Cardiac septum (tissue), 1 donor: Measurements from ENCODE around the gene CDR2. TPM values are rescaled to one million over a fixed set of nuclear protein-coding genes. Genes with fewer than 3 reads are reported as not detected.
"Not testable (repeated sequence)": the region's sequence is repeated elsewhere in the genome, so short reads cannot be mapped to it uniquely, and the experiment has no call there.

ENCODE experiments used
- DNase-seq: peaks from one replicate; pipeline ENCODE4 v3.0.0-alpha.2; 2020; ENCODE audit warnings: low spot score
- intact Hi-C: fragments of 100-400 bp; cut with DNase I; formaldehyde crosslinking; loops from one replicate; pipeline ENCODE4 v1.14.0; 2022
- total RNA-seq: library from RNA; stranded (reverse); fragmentation: NEBNext Ultra II Directional; extraction: Animal tissue kit (Norgen Biotek cat#: 25700); gene quantifications from one replicate; pipeline ENCODE4 v1.2.1, GENCODE V29; 2021
- donor health status: DM: no; HTN: no; CAD: no.

The CDR2 gene
- total RNA-seq, 1 donor from 2014 or later = 8.5 TPM

DNA sequence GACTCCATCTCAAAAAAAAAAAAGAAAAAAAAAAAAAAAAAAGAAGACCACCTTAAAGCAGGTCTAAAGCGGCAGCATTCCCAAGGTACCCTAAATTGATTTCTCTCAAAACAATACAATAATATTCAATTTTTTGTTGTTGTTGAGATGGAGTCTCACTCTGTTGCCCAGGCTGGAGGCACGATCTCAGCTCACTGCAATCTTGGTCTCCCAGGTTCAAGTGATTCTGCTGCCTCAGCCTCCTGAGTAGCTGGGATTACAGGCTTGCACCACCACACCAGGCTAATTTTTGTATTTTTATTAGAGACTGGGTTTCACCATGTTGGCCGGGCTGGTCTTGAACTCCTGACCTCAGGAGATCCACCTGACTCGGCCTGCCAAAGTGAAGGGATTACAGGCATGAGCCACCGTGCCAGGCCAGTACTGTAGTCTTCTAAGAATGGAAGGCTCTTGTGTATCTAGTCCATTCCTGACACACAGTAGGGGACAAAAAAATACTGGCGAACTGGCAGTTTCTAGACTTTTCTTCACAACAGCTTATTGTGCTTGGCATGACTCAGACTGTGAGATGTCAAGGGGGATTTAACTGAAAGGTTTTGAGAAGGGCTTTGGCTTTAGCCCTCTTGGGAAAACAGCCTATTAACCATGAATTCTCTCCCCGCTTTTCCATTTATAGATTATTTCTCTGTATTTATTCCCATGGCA lies 17.3 kb downstream of the CDR2 start:
- intact Hi-C loops = no loop called here
- no peak for DNase-seq

DNA sequence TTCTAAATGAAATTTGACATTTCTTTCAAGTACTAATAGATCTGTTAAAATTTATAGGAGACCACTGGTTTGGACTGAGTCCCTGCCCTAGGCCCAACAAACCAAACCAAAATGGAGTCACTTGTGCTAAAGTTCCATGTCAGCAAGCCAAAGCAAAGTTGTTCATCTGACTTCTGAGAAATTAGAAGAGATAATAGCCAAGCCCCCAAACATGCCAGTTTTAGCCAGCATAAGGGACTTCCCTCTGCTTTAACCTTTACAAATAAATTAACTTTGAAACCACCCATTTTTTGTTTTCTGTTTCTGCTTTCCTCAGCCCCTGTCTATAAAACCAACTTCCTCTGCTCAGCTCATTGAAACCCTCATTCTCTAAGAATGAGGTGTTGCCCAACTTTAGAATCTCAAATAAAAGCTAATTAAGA lies 18.9 kb downstream of the CDR2 start:
- intact Hi-C loops = no loop called here
- DNase-seq = no peak

DNA sequence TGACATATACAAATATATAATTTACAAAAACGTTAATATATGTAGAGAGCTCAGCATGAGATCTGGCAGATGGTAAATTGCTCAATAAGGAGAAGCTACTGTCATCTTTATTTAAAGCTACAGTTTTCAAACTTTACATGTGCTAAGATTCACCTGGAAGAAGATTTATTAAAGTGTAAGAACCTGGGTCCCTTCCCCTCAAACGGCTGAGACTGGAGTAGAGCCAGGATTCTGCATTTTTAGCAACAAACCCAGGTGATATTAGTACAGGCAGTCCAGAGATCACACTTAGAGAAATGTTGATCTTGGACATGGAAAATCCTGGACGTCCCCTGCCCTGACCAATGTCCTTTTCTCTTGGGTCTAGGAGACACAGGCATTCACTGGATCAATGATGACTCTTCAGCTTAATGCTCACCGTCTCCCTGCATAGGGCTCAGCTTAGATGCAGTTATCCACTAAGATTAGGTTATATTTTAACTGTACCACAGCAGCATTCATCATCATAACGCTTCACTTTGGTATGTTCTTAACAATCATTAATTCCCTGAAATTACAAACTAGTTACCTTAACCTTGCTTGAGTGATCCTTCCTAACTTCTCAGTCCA lies 20.4 kb downstream of the CDR2 start:
- intact Hi-C loops = no loop called here
- no peak for DNase-seq

DNA sequence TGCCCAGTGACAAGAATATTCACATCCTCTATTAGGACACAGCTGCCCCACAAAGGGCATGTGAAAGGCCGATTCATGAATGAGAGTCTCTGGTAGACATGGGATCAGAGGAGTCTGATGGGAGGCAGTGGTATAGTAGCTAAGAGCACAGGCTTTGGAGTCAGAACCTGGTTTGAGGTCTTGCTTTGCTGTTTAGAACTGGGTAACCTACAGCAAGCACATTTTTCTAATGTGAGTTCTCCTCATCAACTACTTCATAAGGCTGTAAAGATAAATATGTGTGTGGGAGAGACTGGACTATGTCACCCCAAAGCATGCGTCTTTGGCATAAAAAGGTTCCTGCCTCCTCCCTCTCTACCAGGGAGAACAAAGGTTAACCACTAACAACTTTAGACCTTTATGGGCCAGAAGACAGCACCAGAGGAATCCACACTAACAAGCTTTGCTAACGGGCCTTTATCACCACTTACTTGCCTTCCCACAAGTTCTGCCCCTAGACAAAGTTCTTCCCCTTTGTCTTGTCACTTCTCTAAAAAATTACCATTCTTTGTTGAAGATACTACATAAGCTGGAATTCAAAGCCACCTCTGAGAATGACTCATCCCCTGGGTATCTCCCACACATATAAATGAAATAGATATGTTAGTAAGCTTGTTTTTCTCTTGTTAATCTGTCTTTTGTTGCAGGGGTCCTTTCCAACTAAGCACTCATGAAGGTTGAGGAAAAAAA lies 21.1 kb downstream of the CDR2 start:
- DNase-seq = no peak
- intact Hi-C loops = no loop called here

DNA sequence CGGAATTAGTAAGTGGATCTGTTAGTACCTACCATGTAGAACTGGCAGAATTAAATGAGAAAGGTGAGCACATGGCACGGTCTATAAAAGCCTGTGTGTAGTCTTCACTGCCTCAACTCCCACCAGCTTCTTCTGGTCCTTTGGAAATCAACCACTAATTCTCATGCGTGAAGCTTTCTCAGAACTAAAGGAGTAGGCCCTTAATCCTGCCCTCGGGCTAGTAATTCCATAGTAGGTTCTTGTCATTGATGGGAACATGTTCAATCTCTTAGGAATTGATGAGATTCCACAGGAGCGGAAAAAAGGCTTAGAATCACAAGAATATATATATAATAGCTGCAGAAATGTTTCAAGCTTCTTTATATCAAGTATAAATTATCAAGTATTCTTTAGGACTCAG lies 21.7 kb downstream of the CDR2 start:
- DNase-seq = no peak

DNA sequence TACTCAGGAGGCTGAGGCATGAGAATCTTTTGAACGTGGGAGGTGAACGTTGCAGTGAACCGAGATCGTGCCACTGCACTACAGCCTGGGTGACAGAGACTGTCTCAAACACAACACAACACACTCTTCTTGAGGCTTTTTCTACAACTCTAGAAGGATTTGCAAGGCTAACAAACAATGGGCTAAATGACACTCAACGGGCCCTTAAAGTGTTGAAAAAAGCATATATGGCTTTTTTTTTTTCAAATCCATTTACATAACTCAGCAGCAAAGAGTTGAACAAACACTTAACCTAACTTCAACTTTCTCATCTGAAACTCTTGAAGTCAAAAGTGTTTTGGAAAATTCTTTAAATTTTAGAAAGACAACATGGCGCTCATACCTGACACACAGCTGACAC lies 22.3 kb downstream of the CDR2 start:
- DNase-seq = no peak
- intact Hi-C loops = no loop called here

More for the DNA sequence above, 21.7 kb downstream of the CDR2 start:
- intact Hi-C loops = no loop called here

DNA sequence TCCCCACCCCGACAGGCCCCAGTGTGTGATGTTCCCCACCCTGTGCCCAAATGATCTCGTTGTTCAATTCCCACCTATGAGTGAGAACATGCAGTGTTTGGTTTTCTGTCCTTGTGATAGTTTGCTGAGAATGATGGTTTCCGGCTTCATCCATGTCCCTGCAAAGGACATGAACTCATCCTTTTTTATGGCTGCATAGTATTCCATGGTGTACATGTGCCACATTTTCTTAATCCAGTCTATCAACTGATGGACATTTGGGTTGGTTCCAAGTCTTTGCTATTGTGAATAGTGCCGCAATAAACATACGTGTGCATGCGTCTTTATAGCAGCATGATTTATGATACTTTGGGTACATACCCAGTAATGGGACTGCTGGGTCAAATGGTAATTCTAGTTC lies 23.4 kb downstream of the CDR2 start:
- DNase-seq, intact Hi-C loops: not testable (repeated sequence)

DNA sequence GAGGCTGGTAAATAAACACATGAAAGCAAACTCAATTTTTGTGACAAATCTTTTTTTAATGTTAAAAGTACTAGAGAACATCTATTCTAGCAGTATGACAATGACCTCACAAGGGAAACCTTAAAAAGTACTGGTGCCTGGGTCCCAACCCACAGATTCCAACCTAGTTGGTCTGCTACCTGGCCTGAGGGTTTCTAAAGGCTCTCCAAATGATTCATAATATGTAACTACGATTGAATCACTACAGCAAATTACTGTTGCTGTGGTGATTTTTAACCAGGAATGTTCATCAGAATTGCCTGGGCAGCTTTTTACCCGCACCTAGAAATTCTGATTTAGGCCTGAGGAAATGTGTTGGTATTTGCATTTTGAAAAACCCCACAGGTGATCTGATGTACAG lies 26.1 kb downstream of the CDR2 start:
- no peak for DNase-seq
- intact Hi-C loops = no loop called here

DNA sequence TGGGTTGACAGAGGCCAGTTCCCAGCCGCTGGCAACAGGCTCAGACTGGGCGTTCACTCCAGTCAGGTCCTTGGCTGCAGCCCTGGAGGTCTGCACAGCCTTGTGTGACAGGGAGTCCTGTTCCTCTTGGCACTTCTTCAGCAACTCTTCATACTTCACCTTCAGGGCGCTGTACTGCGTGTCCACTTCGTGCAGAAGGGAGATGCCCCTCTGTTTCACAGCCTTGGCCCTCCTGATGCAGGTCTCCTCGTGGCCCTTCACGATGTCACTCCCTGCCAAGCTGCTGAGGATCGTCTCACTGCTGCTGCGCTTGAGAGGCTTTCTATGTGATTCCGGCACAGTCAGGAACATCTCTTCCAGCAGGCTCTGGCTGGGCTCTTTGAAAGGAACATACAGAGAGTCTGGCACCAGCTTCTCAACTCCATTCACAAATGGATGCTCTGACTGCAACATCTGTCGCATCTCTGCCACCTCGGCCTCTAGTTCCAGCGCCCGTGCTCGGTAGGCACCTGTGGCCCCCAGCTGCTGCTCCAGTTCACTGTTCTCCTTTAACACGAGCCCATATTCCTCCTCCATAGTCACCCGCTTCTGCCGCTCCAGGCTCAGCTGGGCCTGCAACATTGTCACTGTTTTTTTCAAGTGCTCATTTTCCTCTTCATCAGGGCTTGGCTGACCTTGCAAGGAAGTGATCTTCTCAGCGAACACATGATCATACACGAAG lies 27.2 kb downstream of the CDR2 start:
- DNase-seq = no peak
- intact Hi-C loops = no loop called here

DNA sequence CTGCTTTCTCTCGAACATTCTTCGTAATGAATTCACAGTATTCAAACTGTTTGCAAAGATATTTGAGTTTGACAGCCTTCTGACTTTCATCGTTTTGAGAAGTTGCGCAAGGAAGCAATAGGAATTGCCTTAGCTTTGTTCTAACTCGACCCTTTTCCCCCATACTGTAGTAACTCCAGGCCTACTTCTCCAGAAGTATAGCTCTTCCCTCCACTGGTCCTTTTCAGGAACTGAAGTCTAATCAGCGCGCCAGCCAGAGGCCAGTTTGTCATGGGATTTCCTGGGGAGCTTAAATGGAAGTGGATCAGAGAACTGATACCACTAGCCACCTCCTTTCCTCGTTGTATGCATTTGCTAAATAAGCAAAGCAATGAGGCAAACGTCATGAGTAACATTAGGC lies 27.9 kb downstream of the CDR2 start:
- intact Hi-C loops = no loop called here
- no peak for DNase-seq

DNA sequence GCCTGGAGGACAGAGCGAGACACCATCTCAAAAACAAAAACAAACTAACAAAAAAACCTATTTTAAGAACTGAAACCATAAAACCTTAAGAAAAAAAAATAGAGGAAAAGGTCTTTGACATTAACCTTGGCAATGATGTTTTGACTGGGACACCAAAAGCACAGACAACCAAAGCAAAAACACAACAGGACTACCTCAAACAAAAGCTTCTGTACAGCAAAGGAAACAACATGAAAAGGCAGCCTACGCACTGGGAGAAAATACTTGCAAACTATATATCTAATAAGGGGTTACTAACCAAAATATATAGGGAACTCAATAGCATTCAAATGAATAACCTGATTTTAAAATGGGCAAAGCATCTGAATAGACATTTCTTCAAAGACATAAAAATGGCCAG lies 32.3 kb downstream of the CDR2 start:
- no peak for DNase-seq
- intact Hi-C loops = no loop called here

DNA sequence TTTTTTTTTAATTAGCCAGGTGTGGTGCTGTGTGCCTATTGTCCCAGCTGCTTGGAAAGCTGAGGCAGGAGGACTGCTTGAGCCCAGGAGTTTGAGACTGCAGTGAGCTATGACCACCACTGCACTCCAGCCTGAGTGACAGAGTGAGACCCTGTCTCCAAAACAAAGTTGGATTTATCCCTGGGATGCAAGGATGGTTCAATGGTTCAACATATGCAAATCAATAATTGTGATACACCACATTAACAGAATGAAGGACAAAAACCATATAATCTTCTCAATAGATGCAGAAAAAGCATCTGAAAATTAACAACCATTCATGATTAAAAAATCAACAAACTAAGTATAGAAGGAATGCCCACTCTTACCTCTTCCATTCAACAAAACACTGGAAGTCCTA lies 33.5 kb downstream of the CDR2 start:
- intact Hi-C loops = no loop called here
- no peak for DNase-seq

DNA sequence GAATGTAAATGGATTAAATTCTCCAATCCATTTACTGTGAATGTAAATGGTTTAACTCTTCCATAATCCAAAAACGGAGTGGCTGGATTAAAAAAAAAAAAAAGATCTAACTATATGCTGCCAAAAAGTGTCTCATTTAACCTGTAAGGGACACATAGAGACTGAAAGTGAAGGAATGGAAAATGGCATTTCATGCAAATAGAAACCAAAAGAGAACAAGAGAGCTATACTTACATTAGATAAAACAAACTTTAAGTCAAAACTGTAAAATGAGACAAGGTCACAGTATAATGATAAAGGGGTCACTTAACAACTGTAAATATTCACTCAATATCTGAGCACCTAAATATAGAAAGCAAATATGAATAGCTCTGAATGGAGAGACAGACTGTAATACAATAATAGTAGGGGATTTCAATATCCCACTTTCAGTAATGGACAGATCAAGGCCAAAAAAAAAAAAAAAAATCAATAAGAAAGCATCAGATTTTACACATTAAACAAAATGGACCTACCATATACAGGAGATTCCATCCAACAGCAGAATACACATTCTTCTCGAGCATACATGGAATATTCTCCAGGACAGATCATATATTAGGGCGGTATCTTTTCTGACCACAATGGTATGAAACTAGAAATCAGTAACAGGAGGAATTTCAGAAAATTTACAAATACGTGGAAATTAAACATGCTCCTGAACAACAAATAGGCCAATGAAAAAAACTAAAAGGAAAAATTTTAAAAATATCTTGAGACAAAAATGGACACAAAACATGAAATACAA lies 36.4 kb downstream of the CDR2 start:
- intact Hi-C loops = no loop called here
- DNase-seq = no peak

DNA sequence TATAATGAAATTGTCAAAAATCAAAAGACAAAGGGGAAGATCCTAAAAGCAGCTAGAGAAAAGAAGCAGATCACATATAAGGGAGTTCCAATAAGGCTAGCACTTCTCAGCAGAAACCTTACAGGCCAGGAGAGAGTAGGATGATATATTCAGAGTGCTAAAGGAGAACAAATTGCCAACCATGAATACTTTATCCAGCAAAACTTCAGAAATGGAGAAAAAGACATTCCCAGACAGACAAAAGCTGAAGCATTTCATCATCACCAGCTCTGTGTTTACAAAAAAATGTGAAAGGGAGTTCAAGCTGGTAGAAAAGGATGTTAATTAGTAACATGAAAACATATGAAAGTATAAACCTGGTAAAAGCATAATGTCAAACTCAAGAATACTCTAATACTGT lies 37.4 kb downstream of the CDR2 start:
- DNase-seq = no peak
- intact Hi-C loops = no loop called here

DNA sequence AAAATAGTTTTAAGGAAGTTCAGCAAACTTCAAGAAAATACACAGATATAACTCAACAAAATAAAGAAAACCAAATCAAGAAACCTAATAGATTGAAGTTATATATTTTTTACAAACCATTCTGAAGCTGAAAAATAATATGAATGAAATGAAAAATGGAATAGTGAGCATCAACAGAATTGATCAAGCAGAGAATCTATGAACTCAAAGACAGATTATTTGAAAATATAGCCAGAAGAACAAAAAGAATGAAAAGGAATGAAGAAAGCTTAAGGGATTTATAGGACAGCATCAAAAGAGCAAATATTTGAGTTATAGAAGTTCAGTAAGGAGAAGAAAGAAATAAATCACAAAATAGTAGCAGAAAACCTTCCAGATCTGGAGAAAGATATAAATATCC lies 37.8 kb downstream of the CDR2 start:
- intact Hi-C loops = no loop called here
- DNase-seq = no peak

DNA sequence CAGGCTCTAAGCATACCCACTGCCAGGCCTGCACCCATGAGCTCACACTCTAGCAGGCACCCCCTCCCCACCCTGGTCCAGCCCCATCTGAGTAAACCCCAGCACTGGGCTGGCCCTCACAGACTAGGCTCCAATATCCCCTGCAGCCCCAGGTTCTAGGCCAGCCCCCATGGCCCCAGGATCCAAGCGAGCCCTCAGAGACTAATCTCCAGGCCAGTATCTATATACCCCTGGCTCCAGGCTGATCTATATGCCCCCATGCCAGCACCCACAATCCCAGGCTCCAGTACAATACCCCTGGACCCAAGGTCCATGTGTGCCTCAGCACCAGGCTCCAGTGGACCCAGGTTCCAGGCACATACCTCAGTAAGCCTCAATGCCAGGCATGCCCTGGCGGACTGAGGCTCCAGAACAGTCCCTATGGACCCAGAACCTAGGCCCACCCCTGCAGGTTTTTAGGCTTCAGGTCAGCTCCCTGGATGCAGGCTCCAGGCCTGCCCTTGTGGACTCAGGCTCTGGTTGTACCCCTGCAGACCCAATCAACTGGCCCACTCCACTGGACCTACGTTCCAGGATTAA lies 38.7 kb downstream of the CDR2 start:
- intact Hi-C loops = no loop called here
- no peak for DNase-seq

DNA sequence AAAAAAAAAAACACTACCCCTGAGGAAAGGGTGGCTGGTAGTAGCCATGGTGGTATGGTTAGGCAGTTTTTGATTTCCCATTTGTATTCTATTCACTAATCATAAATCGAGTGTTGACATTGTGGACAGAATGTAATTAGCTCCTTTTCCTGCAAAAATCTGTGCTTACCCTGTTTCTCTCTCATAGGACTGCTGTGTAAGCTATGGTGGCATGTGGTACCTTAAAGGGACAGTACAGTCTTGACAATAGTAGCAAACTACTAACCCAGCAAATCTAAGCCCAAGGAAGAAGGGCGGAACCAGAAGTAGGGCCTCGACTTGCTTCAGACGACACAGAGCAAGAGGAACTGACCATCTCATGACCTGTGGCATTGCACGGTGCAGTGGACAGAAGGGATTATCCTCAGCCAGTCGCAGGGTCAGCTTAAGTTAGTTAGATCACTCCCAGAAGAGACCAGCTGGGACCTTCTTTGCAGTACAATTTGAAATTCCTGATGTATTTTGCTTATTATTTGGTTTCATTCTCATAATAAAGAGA lies 40.9 kb downstream of the CDR2 start:
- no peak for DNase-seq
- intact Hi-C loops = no loop called here

DNA sequence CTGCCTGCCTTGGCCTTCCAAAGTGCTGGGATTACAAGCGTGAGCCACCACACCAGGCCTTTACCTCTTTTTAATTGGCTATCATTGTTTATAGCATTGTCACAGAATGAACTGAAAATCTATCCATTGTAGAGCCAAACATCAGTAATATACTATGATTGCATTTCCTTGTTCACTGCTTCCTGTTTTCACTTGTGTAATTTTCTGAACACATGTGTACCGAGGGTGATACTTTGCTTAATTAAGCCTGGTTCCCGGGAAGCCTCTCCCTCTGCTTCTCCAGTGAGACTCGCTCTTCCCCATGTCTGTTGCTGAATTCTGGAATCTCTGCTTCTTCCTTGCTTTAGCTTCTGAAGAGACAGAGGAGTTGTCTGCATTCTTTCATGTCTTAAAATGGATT lies 44.1 kb downstream of the CDR2 start:
- intact Hi-C loops = no loop called here
- no peak for DNase-seq

DNA sequence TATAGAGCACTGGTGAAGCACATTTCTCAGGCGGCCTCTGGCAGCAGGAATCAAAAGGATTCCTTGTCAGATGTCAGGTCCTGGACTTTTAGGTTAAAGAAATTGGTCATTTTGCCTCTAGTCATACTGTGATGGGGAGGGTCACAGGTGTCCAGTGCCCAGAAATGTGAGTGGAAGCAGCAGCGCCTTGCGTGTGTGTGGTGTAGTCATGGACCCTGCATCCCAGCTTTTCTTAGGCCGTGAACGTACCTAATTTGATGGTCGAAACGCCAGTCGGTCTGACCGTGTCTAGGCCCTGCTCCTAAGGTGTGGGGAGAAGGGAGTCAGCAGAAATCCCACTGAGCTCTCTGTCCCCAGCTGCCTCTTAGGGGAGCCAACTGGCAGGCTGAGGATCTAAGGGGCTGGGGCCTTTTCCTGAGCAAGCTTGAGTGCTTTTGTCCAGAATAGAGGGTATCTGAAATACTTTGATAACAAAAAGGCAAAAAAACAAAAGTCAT lies 45.2 kb downstream of the CDR2 start:
- intact Hi-C loops = loop anchor here (10.0 kb wide), 1 partner anchor 86 kb away; no protein-coding TSS in a partner anchor
- no peak for DNase-seq
